Measurements from ENCODE around the gene DLL4. TPM values are rescaled to one million over a fixed set of nuclear protein-coding genes. Genes with fewer than 3 reads are reported as not detected.
"Not testable (repeated sequence)": the region's sequence is repeated elsewhere in the genome, so short reads cannot be mapped to it uniquely, and the experiment has no call there.

DLL4 gene
- total RNA-seq, 1 experiment from 2014 or later: 0.10 TPM

GRCh38 chr15:40941528-40942336, 12.6 kb downstream of the DLL4 start:
- peak; percentile 83 for DNase-seq (ENCODE audit: low read depth)

GRCh38 chr15:40942337-40942854, 13.3 kb downstream of the DLL4 start:
- no peak for DNase-seq (ENCODE audit: low read depth)

- DNase-seq (ENCODE audit: low read depth): no peak
These were observed 13.7 kb downstream of the DLL4 start for GRCh38 chr15:40942878-40943277.

GRCh38 chr15:40943764-40944365, 14.7 kb downstream of the DLL4 start:
- no peak for DNase-seq (ENCODE audit: low read depth)

- DNase-seq (ENCODE audit: low read depth): no peak
These were observed 15.6 kb downstream of the DLL4 start for GRCh38 chr15:40944510-40945296.

- no peak for DNase-seq (ENCODE audit: low read depth)
These were observed 19.8 kb downstream of the DLL4 start for GRCh38 chr15:40948706-40949473.

- DNase-seq (ENCODE audit: low read depth): no peak
These were observed 20.6 kb downstream of the DLL4 start for GRCh38 chr15:40949756-40950207.

GRCh38 chr15:40951764-40952163, 22.6 kb downstream of the DLL4 start:
- no peak for DNase-seq (ENCODE audit: low read depth)

- no peak for DNase-seq (ENCODE audit: low read depth)
These were observed 23.3 kb downstream of the DLL4 start for GRCh38 chr15:40952301-40952900.

- DNase-seq (ENCODE audit: low read depth): peak; percentile 94
These were observed 24.0 kb downstream of the DLL4 start, which contains the start of gene CHAC1 for GRCh38 chr15:40952901-40953712. Gene CHAC1, plus strand, starts transcription at chr15:40953471. Its CDS starts 113 bp downstream, at chr15:40953584.

- DNase-seq (ENCODE audit: low read depth): no peak
These were observed 24.6 kb downstream of the DLL4 start for GRCh38 chr15:40953713-40954074.

GRCh38 chr15:40954158-40954848, 25.2 kb downstream of the DLL4 start:
- not testable (repeated sequence) for DNase-seq (ENCODE audit: low read depth)

GRCh38 chr15:40955141-40955903, 26.2 kb downstream of the DLL4 start:
- DNase-seq (ENCODE audit: low read depth): no peak

GRCh38 chr15:40955930-40956540, 26.9 kb downstream of the DLL4 start:
- DNase-seq (ENCODE audit: low read depth): no peak

- DNase-seq (ENCODE audit: low read depth): no peak
These were observed 27.4 kb downstream of the DLL4 start for GRCh38 chr15:40956541-40956982.

- no peak for DNase-seq (ENCODE audit: low read depth)
These were observed 28.0 kb downstream of the DLL4 start for GRCh38 chr15:40957041-40957555.

- DNase-seq (ENCODE audit: low read depth): peak; percentile 28
These were observed 28.5 kb downstream of the DLL4 start for GRCh38 chr15:40957581-40958051.

GRCh38 chr15:40958146-40958545, 29.0 kb downstream of the DLL4 start:
- no peak for DNase-seq (ENCODE audit: low read depth)
